CD4-positive, alpha-beta T cell (primary cell): ENCODE data around the gene ZNF600. TPM values are rescaled to one million over a fixed set of nuclear protein-coding genes. Genes with fewer than 3 reads are reported as not detected.
A peak's percentile ranks its signal among the peaks of the same experiment; 100 is the strongest.
"Not testable (repeated sequence)": the region's sequence is repeated elsewhere in the genome, so short reads cannot be mapped to it uniquely, and the experiment has no call there.

Experiments used
- ATAC-seq: fragments of 200-7000 bp; cut with Tn5 transposase; one replicate; pipeline ENCODE4 v1.10.0; 2022; ENCODE audit warnings: mild to moderate bottlenecking; ENCODE audit not compliant: poor library complexity
- CTCF ChIA-PET: fragments of 350-600 bp; sonication (Branson Sonifier 250); formaldehyde crosslinking; loops from one replicate; lab custom pipeline; 2021; ENCODE audit warnings: antibody characterized with exemption, inconsistent platforms; lab: Charles Lee
- POLR2A ChIA-PET: fragments of 350-600 bp; sonication (Branson Sonifier 250); formaldehyde crosslinking; loops from one replicate; lab custom pipeline; 2021; ENCODE audit warnings: antibody characterized with exemption, inconsistent platforms; lab: Charles Lee
- DNase-seq, 14 experiments: peaks; one replicate each; pipeline ENCODE4 v3.0.0-alpha.2; 2013 to 2020; ENCODE audit warnings: mixed read lengths in 2 of 14
- H3K27ac ChIP-seq, 2 donors: one replicate each; pipeline versions ENCODE4 v1.5.1 to v1.7.0; 2013; ENCODE audit warnings: low read length in 2 of 2, low read depth in 1 of 2, mild to moderate bottlenecking in 1 of 2
- H3K27me3 ChIP-seq, 2 experiments: 1 replicate in 1 of 2; 2 replicates in 1 of 2; pipeline versions ENCODE4 v1.6.1 to v1.7.0; 2013; ENCODE audit warnings: low read length in 2 of 2, control low read depth in 1 of 2, mild to moderate bottlenecking in 1 of 2, moderate library complexity in 1 of 2; ENCODE audit not compliant: insufficient read depth in 2 of 2, control insufficient read depth in 1 of 2
- H3K36me3 ChIP-seq: one replicate; pipeline ENCODE4 v1.6.1; 2013; ENCODE audit warnings: low read length, control low read depth; ENCODE audit not compliant: insufficient read depth
- H3K4me1 ChIP-seq: one replicate; pipeline ENCODE4 v1.6.1; 2013; ENCODE audit warnings: low read length, control low read depth; ENCODE audit not compliant: insufficient read depth
- H3K4me3 ChIP-seq: one replicate; pipeline ENCODE4 v1.5.1; 2013; ENCODE audit warnings: mild to moderate bottlenecking, low read length, moderate library complexity
- H3K9me3 ChIP-seq, 2 experiments: 1 replicate in 1 of 2; 2 replicates in 1 of 2; pipeline versions ENCODE4 v1.6.1 to v1.7.0; 2013; ENCODE audit warnings: low read length in 2 of 2, mild to moderate bottlenecking in 2 of 2, control low read depth in 1 of 2, moderate library complexity in 1 of 2; ENCODE audit not compliant: control insufficient read depth in 1 of 2, insufficient read depth in 1 of 2
- H3K27ac Mint-ChIP-seq: one replicate; pipeline ENCODE4 v1.8.0; 2020; ENCODE audit warnings: mixed read lengths
- H3K27me3 Mint-ChIP-seq: one replicate; pipeline ENCODE4 v1.8.0; 2021; ENCODE audit warnings: mixed read lengths
- H3K36me3 Mint-ChIP-seq: one replicate; pipeline ENCODE4 v1.8.0; 2021; ENCODE audit warnings: low read depth, mixed read lengths
- H3K4me1 Mint-ChIP-seq: one replicate; pipeline ENCODE4 v1.8.0; 2021; ENCODE audit warnings: low read depth, mixed read lengths
- H3K4me3 Mint-ChIP-seq: one replicate; pipeline ENCODE4 v1.8.0; 2020; ENCODE audit warnings: mild to moderate bottlenecking, mixed read lengths
- H3K9me3 Mint-ChIP-seq: one replicate; pipeline ENCODE4 v1.8.0; 2020; ENCODE audit warnings: mixed read lengths
- intact Hi-C, 2 experiments: fragments of 100-400 bp; cut with DNase I in 1 of 2; cut with micrococcal nuclease in 1 of 2; formaldehyde crosslinking; loops; one replicate each; pipeline versions ENCODE4 v1.15.1 to v1.9.0; 2023 to 2025; cut with DNase I, micrococcal nuclease
- total RNA-seq, 174 experiments: library from RNA in 2 of 174; stranded (reverse) in 2 of 174; gene quantifications; one replicate each; pipeline ENCODE4 v1.2.3 and lab custom pipeline; 2021 to 2026
- TF ChIP-seq, protein P1 (sequence below): fragments of 200-600 bp; IDR thresholded peaks from one replicate; pipeline ENCODE4 v1.8.0; 2022; ENCODE audit warnings: antibody characterized with exemption, mild to moderate bottlenecking

The ZNF600 gene
- total RNA-seq, 2 experiments from 2014 or later, result 11.2 to 13.4 TPM

DNA sequence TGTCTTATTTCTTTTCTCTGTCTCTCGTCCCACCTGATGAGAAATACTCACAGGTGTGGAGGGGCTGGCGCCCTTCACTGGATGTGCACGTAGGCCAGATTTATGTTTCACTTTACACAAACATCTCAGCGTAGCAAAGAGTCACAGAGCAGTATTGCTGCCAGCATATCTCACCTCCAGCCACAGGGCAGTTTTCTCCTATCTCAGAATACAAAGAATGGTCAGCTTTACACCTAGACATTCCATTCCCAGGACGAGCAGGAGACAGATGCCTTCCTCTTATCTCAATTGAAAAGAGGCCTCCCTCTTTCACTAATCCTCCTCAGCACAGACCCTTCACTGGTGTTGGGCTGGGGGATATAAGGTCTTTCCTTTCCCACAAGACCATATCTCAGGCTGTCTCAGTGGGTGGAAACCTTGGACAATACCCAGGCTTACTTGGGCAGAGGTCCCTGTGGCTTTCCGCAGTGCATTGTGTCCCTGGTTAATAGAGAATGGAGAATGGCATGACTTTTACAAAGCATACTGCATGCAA is 44.6 kb downstream of the ZNF600 start:
- TF ChIP-seq, protein P1, sequence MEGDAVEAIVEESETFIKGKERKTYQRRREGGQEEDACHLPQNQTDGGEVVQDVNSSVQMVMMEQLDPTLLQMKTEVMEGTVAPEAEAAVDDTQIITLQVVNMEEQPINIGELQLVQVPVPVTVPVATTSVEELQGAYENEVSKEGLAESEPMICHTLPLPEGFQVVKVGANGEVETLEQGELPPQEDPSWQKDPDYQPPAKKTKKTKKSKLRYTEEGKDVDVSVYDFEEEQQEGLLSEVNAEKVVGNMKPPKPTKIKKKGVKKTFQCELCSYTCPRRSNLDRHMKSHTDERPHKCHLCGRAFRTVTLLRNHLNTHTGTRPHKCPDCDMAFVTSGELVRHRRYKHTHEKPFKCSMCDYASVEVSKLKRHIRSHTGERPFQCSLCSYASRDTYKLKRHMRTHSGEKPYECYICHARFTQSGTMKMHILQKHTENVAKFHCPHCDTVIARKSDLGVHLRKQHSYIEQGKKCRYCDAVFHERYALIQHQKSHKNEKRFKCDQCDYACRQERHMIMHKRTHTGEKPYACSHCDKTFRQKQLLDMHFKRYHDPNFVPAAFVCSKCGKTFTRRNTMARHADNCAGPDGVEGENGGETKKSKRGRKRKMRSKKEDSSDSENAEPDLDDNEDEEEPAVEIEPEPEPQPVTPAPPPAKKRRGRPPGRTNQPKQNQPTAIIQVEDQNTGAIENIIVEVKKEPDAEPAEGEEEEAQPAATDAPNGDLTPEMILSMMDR, result no peak
- POLR2A ChIA-PET, result no interaction called here
- ATAC-seq (no peak), DNase-seq (no peak)
- Mint-ChIP-seq H3K27ac (peak overlapping the region; percentile 2), H3K27me3 (no peaks in the 10 kb centered on the region), H3K4me3 (no peak overlapping the region), H3K9me3 (no peaks in the 10 kb centered on the region), H3K4me1 (peaks cover 28% of the 10 kb centered on the region), H3K36me3 (no peaks in the 10 kb centered on the region)
- no peaks in the 10 kb centered on the region for H3K36me3 ChIP-seq
- peaks cover 0 to 5% of the 10 kb centered on the region in 2 experiments for H3K9me3 ChIP-seq
- intact Hi-C loops, result no loop called here
- peak overlapping the region in 1 of 2 donors; percentile 34 for H3K27ac ChIP-seq
- peaks cover 11% of the 10 kb centered on the region for H3K4me1 ChIP-seq
- no peaks in the 10 kb centered on the region for H3K27me3 ChIP-seq
- H3K4me3 ChIP-seq, result no peak overlapping the region
- CTCF ChIA-PET, result no interaction called here

DNA sequence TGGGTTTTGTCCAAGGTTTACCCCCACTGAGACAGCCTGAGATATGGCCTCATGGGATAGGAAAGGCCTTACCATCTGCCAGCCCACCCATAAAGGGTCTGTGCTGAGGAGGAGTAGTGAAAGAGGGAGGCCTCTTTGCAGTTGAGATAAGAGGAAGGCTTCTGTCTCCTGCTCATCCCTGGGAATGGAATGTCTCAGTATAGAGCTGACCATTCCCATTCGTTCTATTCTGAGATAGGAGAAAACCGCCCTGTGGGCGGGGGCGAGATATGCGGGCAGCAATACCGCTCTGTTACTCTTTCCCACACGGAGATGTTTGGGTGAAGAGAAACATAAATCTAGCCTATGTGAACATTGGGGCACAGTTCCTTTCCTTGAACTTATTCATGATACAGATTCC is 45.2 kb downstream of the ZNF600 start:
- H3K36me3 Mint-ChIP-seq, H3K9me3 ChIP-seq, H3K4me3 ChIP-seq, POLR2A ChIA-PET, H3K36me3 ChIP-seq, DNase-seq, H3K27ac ChIP-seq, H3K27me3 Mint-ChIP-seq, CTCF ChIA-PET, H3K4me3 Mint-ChIP-seq, H3K27me3 ChIP-seq, ATAC-seq, H3K27ac Mint-ChIP-seq, H3K9me3 Mint-ChIP-seq, intact Hi-C loops: not testable (repeated sequence)
- H3K4me1 ChIP-seq, result peaks cover 11% of the 10 kb centered on the region
- peaks cover 28% of the 10 kb centered on the region for H3K4me1 Mint-ChIP-seq

DNA sequence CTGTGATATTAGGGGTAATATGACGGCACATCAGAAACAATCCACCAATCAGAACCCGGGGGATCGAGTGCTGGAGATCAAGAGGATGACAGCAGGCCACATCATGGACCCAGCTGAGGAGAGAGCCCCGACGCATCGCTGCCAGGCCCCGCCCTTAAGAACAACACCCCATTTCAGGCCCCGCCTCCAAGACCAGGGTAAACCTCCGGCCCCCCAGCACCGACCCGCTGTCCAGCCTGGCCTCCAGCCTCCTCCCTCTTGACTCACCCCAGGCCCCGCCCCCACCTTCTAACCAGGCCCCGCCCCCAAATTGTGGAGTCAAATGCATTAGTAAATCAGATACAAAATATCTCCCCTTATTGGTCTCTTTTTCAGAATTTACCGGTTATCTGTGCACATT is 47.0 kb downstream of the ZNF600 start:
- intact Hi-C loops, result loop anchor here in 1 of 2 experiments (5.0 to 10.0 kb wide), 5 partner anchors 102 to 602 kb away; partner anchors contain the start of genes ZNF160, ZNF616, ZNF665 and ZNF83
- H3K4me1 ChIP-seq, result peaks cover 22% of the 10 kb centered on the region
- Mint-ChIP-seq H3K4me3 (no peak overlapping the region), H3K9me3 (no peaks in the 10 kb centered on the region), H3K27me3 (no peaks in the 10 kb centered on the region), H3K4me1 (peaks cover 33% of the 10 kb centered on the region), H3K27ac (no peak overlapping the region), H3K36me3 (peaks cover 6% of the 10 kb centered on the region)
- no peak overlapping the region for H3K4me3 ChIP-seq
- ChIA-PET POLR2A (no interaction called here), CTCF (no interaction called here)
- peaks cover 0 to 10% of the 10 kb centered on the region in 2 experiments for H3K9me3 ChIP-seq
- no peak overlapping the region for H3K27ac ChIP-seq
- H3K36me3 ChIP-seq, result no peaks in the 10 kb centered on the region
- ATAC-seq, result no peak
- no peak for DNase-seq
- no peaks in the 10 kb centered on the region for H3K27me3 ChIP-seq
- TF ChIP-seq, protein P1, result no peak
